Rectal smooth muscle tissue (tissue), 1 donor: Measurements from ENCODE around the gene TSPAN11.

Experiments used
- H3K27ac ChIP-seq: one replicate; pipeline ENCODE4 v1.7.0; 2013; ENCODE audit warnings: low read depth, low read length, inconsistent platforms
- H3K27me3 ChIP-seq: one replicate; pipeline ENCODE4 v1.7.0; 2013; ENCODE audit warnings: low read length; ENCODE audit not compliant: control insufficient read depth, insufficient read depth
- H3K36me3 ChIP-seq: one replicate; pipeline ENCODE4 v1.7.0; 2013; ENCODE audit warnings: low read length; ENCODE audit not compliant: control insufficient read depth, insufficient read depth
- H3K4me1 ChIP-seq: one replicate; pipeline ENCODE4 v1.7.0; 2013; ENCODE audit warnings: low read length; ENCODE audit not compliant: control insufficient read depth, insufficient read depth
- H3K4me3 ChIP-seq: one replicate; pipeline ENCODE4 v1.7.0; 2013; ENCODE audit warnings: low read length
- H3K9ac ChIP-seq: one replicate; pipeline ENCODE4 v1.7.0; 2013; ENCODE audit warnings: low read length

Gene TSPAN11

GRCh38 chr12:30965613-30965985 lies 39.1 kb downstream of the TSPAN11 start:
- H3K27ac ChIP-seq = no peak overlapping the region
- no peak overlapping the region for H3K9ac ChIP-seq
- no peaks in the 10 kb centered on the region for H3K27me3 ChIP-seq
- H3K4me3 ChIP-seq = no peak overlapping the region
- H3K36me3 ChIP-seq = no peaks in the 10 kb centered on the region
- H3K4me1 ChIP-seq = no peaks in the 10 kb centered on the region

DNA sequence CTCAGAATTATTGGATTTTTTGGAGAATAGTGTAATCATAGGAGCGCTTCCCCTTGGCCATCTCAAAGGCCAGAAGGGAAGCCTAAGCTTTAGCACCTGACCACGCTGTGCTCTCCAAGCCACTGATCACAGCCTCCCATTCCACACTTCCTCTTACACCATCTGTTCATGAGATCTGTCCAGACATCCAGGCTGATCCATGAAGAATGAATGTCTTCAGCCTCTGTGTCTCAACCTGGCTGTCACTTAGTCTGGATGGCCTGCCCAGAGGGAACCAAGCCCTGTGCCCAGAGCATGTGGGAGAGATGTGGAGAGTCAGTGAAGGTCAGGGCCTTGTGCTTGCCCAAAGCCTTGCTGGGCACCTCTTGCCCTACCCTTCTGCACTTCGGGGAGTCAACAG lies 40.5 kb downstream of the TSPAN11 start:
- Histone ChIP-seq H3K27ac (no peak overlapping the region), H3K4me1 (no peaks in the 10 kb centered on the region), H3K36me3 (no peaks in the 10 kb centered on the region), H3K9ac (no peak overlapping the region), H3K27me3 (no peaks in the 10 kb centered on the region), H3K4me3 (no peak overlapping the region)

DNA sequence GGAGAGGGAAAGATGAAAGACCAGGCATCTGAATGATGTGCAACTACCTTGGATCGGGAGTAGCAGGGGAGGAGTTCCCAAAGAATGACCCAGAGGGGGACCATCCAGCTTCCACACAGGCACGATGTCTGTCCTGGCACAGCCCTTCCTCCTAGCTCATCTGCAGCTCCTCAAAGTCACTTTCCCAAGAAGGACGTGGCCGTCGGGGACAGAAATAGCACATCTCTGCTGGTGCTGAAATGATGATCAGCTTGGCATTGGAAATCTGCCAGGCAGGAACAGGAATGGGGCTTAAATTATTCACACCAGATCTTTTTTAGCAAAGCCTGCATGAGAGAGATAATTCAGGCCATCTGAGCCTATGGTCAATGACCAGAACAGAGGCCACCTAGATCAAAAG lies 41.7 kb downstream of the TSPAN11 start:
- no peak overlapping the region for H3K9ac ChIP-seq
- H3K4me1 ChIP-seq = no peaks in the 10 kb centered on the region
- H3K27ac ChIP-seq = no peak overlapping the region
- no peak overlapping the region for H3K4me3 ChIP-seq
- H3K27me3 ChIP-seq = no peaks in the 10 kb centered on the region
- H3K36me3 ChIP-seq = no peaks in the 10 kb centered on the region

GRCh38 chr12:30969006-30969405 lies 42.5 kb downstream of the TSPAN11 start:
- no peaks in the 10 kb centered on the region for H3K36me3 ChIP-seq
- H3K9ac ChIP-seq = no peak overlapping the region
- H3K27ac ChIP-seq = no peak overlapping the region
- no peaks in the 10 kb centered on the region for H3K4me1 ChIP-seq
- no peak overlapping the region for H3K4me3 ChIP-seq
- no peaks in the 10 kb centered on the region for H3K27me3 ChIP-seq

GRCh38 chr12:30969606-30970395 lies 43.3 kb downstream of the TSPAN11 start:
- Histone ChIP-seq H3K9ac (no peak overlapping the region), H3K4me3 (no peak overlapping the region), H3K36me3 (no peaks in the 10 kb centered on the region), H3K4me1 (no peaks in the 10 kb centered on the region), H3K27me3 (no peaks in the 10 kb centered on the region), H3K27ac (no peak overlapping the region)

- Histone ChIP-seq H3K4me1 (no peaks in the 10 kb centered on the region), H3K4me3 (no peak overlapping the region), H3K9ac (no peak overlapping the region), H3K27ac (no peak overlapping the region), H3K27me3 (no peaks in the 10 kb centered on the region), H3K36me3 (no peaks in the 10 kb centered on the region)
Measured at GRCh38 chr12:30970559-30971197, 44.1 kb downstream of the TSPAN11 start.

DNA sequence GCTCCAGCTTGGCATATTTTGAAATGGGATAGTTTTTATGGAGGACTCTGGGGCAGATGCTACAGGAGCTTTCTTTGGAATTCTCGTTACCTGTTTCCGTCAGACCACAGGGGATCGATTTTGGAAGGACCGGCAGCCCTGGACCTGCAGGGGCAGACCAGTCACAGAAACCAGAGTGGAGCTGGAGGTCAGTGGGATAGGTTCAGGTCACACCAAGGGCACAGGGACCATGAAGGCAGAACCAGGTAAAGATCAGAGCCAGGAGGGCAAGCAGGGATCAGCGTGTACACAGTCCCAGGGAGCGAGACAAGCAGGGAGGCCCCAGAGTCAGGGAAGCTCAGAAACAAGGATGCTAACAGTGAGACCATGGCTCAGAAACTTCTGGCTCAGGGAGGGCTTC lies 45.5 kb downstream of the TSPAN11 start:
- H3K27me3 ChIP-seq = no peaks in the 10 kb centered on the region
- H3K4me3 ChIP-seq = no peak overlapping the region
- H3K4me1 ChIP-seq = no peaks in the 10 kb centered on the region
- no peaks in the 10 kb centered on the region for H3K36me3 ChIP-seq
- no peak overlapping the region for H3K9ac ChIP-seq
- no peak overlapping the region for H3K27ac ChIP-seq

- no peaks in the 10 kb centered on the region for H3K4me1 ChIP-seq
- H3K27me3 ChIP-seq = no peaks in the 10 kb centered on the region
- no peak overlapping the region for H3K27ac ChIP-seq
- H3K4me3 ChIP-seq = no peak overlapping the region
- H3K9ac ChIP-seq = no peak overlapping the region
- no peaks in the 10 kb centered on the region for H3K36me3 ChIP-seq
Measured at GRCh38 chr12:30973175-30973574, 46.6 kb downstream of the TSPAN11 start.

DNA sequence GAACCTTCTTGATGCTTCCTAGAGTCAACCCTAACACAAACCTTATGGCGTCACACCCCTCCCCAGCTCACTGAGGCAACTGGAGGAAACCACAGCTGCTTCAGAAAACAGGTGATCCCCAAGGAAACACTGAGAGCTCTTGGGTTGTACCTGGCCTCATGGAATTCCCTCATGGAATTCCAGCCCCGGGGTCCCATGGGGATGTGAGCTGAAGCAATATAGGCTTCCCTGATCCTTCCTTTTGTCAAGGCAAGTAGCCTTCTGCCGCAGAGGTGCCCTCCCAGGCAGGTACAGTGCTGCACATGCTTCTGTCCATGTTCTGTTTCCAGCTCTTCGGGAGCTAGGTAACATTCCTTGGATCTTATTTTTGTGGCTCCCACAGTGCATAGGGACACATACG lies 47.3 kb downstream of the TSPAN11 start:
- no peak overlapping the region for H3K9ac ChIP-seq

DNA sequence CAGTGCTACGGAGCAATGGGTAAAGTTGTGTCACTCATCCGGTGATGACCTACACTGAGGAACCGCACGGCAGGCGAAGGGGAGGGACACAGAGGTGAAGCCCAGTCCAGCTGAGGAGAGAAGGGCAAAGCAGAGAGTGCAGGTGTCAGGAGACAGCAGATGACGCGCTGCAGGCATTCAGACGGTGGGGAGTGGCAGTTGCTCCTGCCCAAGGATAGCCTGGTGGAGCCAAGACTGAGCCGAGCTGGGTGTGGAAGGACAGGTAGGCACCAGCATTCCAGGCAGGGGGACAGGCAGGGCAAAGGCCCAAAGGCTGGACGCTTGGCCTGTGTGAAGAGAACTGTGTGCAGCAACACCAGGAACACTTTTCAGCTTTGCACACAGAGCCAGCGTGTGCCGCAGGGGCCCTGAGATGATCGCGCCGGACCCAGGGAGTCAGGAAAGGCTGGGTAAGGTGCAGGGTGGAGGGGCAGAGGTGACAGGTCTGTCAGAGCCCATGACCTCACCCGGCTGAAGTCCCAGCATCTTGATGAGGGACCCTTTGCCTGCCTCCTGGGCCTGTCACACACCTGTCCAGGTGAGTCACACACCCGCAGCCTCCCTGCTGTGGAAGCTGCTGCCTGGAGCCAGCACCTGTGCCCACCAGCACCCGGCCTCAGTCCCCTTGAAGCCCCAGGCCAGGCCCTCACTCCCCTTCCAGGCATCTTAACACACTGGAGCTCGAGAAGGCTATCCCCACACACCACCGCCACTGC lies 48.4 kb downstream of the TSPAN11 start:
- Histone ChIP-seq H3K4me3 (no peak overlapping the region), H3K9ac (no peak overlapping the region), H3K36me3 (no peaks in the 10 kb centered on the region), H3K27ac (no peak overlapping the region), H3K4me1 (no peaks in the 10 kb centered on the region), H3K27me3 (no peaks in the 10 kb centered on the region)

More for the DNA sequence above, 47.3 kb downstream of the TSPAN11 start:
- Histone ChIP-seq H3K27me3 (no peaks in the 10 kb centered on the region), H3K4me1 (no peaks in the 10 kb centered on the region), H3K4me3 (no peak overlapping the region), H3K36me3 (no peaks in the 10 kb centered on the region), H3K27ac (no peak overlapping the region)

DNA sequence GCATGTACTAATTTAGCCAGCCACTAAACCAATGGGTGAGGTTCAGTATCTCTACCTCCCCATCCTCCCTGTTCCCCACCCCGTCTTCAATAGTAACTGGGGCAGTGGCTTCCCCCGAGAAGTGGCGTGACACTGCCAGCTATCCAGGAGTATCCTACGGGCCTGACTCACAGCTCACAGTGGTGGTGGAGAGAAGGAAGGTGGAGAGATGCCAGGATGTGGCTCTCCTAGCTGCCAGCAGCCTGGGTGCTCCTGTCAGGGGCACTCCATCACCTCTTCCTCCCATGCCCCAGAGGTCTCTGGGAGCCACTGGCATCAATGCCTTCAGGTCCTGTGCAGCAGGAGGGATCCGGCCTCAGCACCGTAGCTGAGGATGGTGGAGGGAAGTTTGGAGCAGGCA lies 49.0 kb downstream of the TSPAN11 start:
- no peak overlapping the region for H3K27ac ChIP-seq
- H3K9ac ChIP-seq = no peak overlapping the region
- H3K27me3 ChIP-seq = no peaks in the 10 kb centered on the region
- H3K4me3 ChIP-seq = no peak overlapping the region
- H3K4me1 ChIP-seq = no peaks in the 10 kb centered on the region
- H3K36me3 ChIP-seq = no peaks in the 10 kb centered on the region

GRCh38 chr12:30976206-30976605 lies 49.7 kb downstream of the TSPAN11 start:
- Histone ChIP-seq H3K9ac (no peak overlapping the region), H3K4me1 (no peaks in the 10 kb centered on the region), H3K36me3 (no peaks in the 10 kb centered on the region)

More at GRCh38 chr12:30976206-30976605, 49.7 kb downstream of the TSPAN11 start:
- no peaks in the 10 kb centered on the region for H3K27me3 ChIP-seq
- no peak overlapping the region for H3K4me3 ChIP-seq
- H3K27ac ChIP-seq = no peak overlapping the region
